Skeletal muscle satellite cell (primary cell): Measurements from ENCODE around the gene EEPD1.

Experiments used
- H3K27me3 ChIP-seq: 2 replicates; pipeline ENCODE4 v1.7.0; 2013; ENCODE audit warnings: low read length; ENCODE audit not compliant: control insufficient read depth, insufficient read depth
- H3K36me3 ChIP-seq: 2 replicates; pipeline ENCODE4 v1.7.0; 2013; ENCODE audit warnings: mild to moderate bottlenecking, control low read depth, low read length; ENCODE audit not compliant: insufficient read depth
- H3K4me1 ChIP-seq: 2 replicates; pipeline ENCODE4 v1.7.0; 2013; ENCODE audit warnings: low read length; ENCODE audit not compliant: control insufficient read depth, insufficient read depth
- H3K4me2 ChIP-seq: 2 replicates; pipeline ENCODE4 v1.7.0; 2013; ENCODE audit warnings: mild to moderate bottlenecking, low read length
- H3K4me3 ChIP-seq: 2 replicates; pipeline ENCODE4 v1.7.0; 2013; ENCODE audit warnings: low read length
- H3K9ac ChIP-seq: 2 replicates; pipeline ENCODE4 v1.7.0; 2013; ENCODE audit warnings: mild to moderate bottlenecking, low read depth, low read length, moderate library complexity
- H3K9me3 ChIP-seq: replicated peaks from 2 replicates; pipeline ENCODE4 v1.7.0; 2013; ENCODE audit warnings: mild to moderate bottlenecking, control low read depth, low read length

EEPD1 gene

DNA sequence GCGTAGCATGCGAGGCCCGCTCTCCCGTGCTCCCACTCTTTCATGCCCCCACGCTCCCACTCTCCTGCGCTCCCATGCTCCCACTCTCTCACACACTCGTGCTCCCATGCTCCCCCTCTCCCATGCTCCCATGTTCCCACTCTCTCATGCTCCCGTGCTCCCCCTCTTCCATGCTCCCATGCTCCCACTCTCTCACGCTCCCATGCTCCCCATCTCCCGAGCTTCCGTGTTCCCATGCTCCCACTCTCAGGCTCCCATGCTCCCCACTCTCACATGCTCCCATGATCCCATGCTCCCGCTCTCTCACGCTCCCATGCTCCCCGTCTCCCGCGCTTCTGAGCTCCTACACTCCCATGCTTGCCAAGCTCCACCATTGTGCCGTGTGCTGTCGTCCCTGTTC, 152.2 kb downstream of the EEPD1 start:
- Histone ChIP-seq H3K4me3 (no peak overlapping the region), H3K4me1 (peaks cover 23% of the 10 kb centered on the region)

DNA sequence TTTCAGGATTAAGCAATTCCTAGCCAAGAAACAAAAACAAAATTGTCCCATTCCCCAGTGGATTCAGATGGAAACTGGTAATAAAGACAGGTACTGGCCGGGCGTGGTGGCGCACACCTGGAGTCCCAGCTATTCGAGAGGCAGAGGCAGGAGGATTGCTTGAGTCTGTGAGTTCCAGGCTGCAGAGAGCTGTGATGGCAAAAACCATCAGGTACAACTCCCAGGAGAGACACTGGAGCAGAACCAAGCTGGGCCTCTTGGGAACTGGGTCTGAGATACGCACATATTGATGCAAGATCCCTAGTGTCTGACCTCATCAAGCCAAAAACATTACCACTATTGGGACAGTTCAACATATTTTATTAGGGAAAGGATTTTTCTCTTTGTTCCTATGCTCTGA, 152.6 kb downstream of the EEPD1 start:
- Histone ChIP-seq H3K4me1 (peaks cover 23% of the 10 kb centered on the region), H3K9ac (no peak overlapping the region)

More for the DNA sequence above, 152.2 kb downstream of the EEPD1 start:
- Histone ChIP-seq H3K9me3 (no peaks in the 10 kb centered on the region), H3K27me3 (peaks cover 3% of the 10 kb centered on the region), H3K9ac (no peak overlapping the region), H3K36me3 (no peaks in the 10 kb centered on the region), H3K4me2 (no peak overlapping the region)

DNA sequence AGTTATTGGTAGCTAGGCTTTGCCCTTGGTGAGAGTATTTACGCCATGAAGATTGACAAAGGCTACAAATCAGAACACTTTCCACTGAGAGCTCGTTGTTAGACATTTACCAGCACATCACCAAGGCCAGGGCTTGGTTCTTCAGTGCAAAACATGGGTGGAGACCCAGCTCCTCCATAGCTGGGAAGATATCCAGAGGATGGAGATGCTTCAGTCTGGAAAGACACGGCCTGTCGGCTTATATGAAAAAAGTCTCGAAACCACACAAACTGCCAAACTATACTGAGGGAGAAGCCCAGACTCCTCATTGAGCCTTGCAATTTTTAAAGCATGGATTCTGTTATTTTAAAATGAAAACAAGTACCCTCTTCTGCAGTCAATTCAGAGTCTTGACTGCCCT, 153.2 kb downstream of the EEPD1 start:
- Histone ChIP-seq H3K4me3 (no peak overlapping the region), H3K9ac (no peak overlapping the region), H3K4me1 (peaks cover 23% of the 10 kb centered on the region), H3K4me2 (no peak overlapping the region), H3K36me3 (no peaks in the 10 kb centered on the region), H3K27me3 (peaks cover 3% of the 10 kb centered on the region), H3K9me3 (no peaks in the 10 kb centered on the region)

More for the DNA sequence above, 152.6 kb downstream of the EEPD1 start:
- Histone ChIP-seq H3K9me3 (no peaks in the 10 kb centered on the region), H3K4me2 (no peak overlapping the region), H3K27me3 (peaks cover 3% of the 10 kb centered on the region), H3K4me3 (no peak overlapping the region), H3K36me3 (no peaks in the 10 kb centered on the region)

DNA sequence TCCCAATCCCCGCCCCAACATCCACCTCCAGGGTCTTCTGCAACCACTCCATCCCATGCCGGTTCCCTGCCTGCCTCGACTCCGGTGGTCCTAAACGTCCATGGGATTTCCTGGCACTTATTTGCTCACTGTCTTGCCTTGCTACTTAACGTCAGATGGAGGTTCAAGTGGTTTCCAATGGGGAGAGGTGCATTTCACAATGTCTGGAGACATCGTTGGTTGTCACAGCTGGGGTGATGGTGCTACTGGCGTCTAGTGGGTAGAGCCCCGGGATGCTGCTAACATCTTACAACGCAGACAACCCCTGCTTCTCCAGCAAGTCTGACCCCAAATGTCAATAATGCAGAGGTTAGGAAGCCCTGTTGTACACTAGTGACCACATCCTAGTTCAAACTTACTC, 153.7 kb downstream of the EEPD1 start:
- no peaks in the 10 kb centered on the region for H3K36me3 ChIP-seq
- peaks cover 23% of the 10 kb centered on the region for H3K4me1 ChIP-seq
- no peak overlapping the region for H3K9ac ChIP-seq
- peaks cover 3% of the 10 kb centered on the region for H3K27me3 ChIP-seq
- no peaks in the 10 kb centered on the region for H3K9me3 ChIP-seq
- no peak overlapping the region for H3K4me2 ChIP-seq
- no peak overlapping the region for H3K4me3 ChIP-seq

DNA sequence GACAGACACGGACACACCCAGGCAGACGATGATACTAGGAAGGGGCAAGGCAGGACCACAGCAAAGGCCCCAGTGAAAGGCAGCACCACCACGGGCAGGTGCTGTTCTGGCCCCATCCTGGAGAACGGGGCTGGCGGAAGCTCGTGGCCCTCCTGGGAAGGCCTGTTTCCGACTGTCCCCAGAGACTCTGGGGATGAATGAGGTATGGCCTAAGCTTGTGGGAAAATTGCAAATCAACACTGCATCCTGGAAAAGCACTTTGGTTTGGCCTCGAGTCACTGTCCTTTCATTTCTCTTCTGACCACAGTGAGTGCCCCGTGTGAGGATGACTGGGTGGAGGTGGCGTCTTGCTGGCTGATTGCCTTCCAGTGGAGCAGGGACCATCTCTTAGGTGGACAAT, 155.0 kb downstream of the EEPD1 start:
- Histone ChIP-seq H3K9ac (no peak overlapping the region), H3K4me1 (peaks cover 18% of the 10 kb centered on the region), H3K27me3 (peaks cover 3% of the 10 kb centered on the region), H3K36me3 (no peaks in the 10 kb centered on the region), H3K9me3 (no peaks in the 10 kb centered on the region), H3K4me2 (no peak overlapping the region), H3K4me3 (no peak overlapping the region)

DNA sequence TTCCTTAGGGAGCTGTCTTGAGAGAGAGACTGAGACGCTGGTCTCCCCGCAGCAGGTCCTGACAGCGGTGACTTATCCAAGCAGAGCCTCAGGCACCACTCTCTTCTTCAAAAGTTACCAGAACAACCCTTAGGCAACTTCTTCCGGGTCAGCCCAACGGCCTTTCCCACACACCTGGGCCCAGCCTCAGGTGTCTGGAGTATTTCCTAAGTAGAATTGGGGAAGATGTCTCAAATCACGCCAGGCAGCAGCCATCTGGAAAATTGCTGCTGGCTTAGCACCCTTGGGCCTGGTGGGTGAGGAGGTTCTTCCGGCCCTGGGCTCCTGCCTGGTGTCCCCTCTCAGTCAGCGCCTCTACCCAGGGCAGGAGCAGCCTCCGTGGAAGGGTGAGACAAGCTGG, 156.2 kb downstream of the EEPD1 start:
- peaks cover 6% of the 10 kb centered on the region for H3K4me1 ChIP-seq
- no peak overlapping the region for H3K4me3 ChIP-seq
- H3K36me3 ChIP-seq, result no peaks in the 10 kb centered on the region
- H3K9ac ChIP-seq, result no peak overlapping the region
- no peak overlapping the region for H3K4me2 ChIP-seq
- H3K27me3 ChIP-seq, result peaks cover 13% of the 10 kb centered on the region
- H3K9me3 ChIP-seq, result no peaks in the 10 kb centered on the region

DNA sequence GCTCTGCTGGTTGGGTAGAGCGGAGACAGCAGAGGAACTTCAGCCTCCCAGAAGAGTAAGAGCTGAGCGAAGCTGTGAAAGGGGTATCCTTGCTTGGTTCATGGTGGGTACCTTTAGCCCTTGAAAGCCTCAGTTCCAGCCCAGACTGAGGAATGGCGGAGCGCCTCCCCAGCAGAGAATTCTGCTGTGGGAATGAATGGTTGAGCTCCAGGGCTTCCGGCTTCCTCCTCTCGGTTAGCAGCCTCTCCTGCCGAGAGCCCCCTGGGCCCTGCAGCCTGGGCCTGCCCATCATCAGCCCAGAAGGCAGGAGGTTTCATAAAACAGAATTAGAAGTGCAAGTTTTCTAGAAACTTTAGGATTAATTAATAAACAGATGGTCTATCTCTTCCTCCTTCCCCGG, 156.7 kb downstream of the EEPD1 start:
- H3K4me2 ChIP-seq, result no peak overlapping the region
- no peak overlapping the region for H3K9ac ChIP-seq
- H3K27me3 ChIP-seq, result peaks cover 17% of the 10 kb centered on the region
- H3K4me1 ChIP-seq, result peaks cover 1% of the 10 kb centered on the region
- no peak overlapping the region for H3K4me3 ChIP-seq
- no peaks in the 10 kb centered on the region for H3K36me3 ChIP-seq
- no peaks in the 10 kb centered on the region for H3K9me3 ChIP-seq

DNA sequence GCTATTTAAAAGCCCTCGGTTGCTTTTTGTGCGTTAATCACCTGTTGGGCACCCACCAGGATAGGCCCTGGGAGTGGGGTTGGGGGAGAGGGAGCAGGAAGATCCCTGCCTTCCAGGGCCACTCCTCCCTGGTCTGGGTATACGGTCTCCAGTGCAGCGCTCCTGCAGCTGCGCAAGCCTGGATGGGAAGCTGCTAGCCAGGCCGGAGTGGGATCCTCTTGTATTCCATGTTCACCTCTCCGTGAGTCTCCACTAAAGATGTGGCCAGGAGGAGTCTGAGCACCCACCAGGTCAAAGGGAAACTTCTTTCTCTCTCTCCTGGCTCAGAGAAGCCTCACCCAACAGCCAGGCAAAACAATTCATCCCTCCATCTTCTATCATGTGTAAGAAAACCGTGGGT, 157.8 kb downstream of the EEPD1 start:
- no peaks in the 10 kb centered on the region for H3K4me1 ChIP-seq
- no peak overlapping the region for H3K4me3 ChIP-seq
- no peaks in the 10 kb centered on the region for H3K36me3 ChIP-seq
- peaks cover 18% of the 10 kb centered on the region for H3K27me3 ChIP-seq
- H3K4me2 ChIP-seq, result no peak overlapping the region
- H3K9ac ChIP-seq, result no peak overlapping the region
- H3K9me3 ChIP-seq, result no peaks in the 10 kb centered on the region

DNA sequence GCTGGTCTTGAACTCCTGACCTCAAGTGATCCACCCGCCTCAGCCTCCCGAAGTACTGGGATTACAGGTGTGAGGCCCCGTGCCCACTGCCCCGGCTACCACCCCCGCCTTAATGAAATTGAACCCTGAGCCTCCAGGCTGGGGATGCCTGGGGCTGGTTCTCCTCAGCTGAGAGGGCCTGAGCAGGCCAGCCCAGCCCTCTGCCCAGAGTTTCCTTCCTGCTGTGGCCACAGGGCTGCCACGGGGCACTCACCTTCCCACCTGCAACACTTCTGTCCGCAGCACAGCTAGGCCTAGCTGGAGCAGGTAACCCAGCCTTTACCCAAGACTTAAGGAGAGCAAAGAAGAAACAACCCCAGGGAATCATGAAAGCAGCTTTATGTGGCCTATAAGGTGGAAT, 158.5 kb downstream of the EEPD1 start:
- Histone ChIP-seq H3K9ac (no peak overlapping the region), H3K4me2 (no peak overlapping the region), H3K4me3 (no peak overlapping the region), H3K9me3 (no peaks in the 10 kb centered on the region), H3K36me3 (no peaks in the 10 kb centered on the region), H3K4me1 (no peaks in the 10 kb centered on the region), H3K27me3 (peaks cover 18% of the 10 kb centered on the region)

DNA sequence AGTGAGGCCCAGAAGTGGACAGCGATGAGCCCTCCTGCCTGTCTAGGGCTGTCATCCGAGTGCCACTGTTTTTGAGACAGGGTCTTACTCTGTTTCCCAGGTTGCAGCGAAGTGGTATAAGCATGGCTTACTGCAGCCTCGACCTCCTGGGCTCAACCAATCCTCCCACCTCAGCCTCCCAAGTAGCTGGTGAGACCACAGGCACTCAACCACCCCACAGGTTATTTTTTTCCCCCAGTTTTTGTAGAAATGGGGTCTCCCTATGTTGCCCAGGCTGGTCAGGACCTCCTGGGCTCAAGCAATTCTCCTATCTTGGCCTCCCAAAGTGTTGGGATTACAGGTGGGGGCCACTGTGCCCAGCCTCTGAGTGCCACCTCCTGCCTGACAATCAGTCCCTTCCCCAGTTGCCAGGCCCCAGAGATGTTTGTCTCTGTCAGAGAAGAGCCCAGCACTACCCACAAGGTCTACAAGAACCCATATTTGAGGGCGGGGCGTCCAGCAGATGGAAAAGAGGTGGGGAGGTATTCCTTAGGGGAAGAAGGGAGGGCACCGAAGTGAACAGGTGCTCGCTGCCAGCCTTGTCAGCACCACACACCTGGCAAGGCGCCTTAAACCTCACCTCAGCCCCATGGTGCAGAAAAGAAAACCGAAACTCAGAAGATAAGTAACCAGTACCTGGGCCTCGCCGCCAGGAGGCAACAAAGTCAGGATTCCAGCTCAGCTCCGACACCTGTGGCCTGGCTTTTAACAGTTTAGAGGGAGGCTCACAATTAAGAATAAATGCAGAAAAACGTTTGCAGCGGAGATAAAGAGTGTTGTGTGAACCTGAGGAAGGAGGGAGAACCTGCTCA, 159.2 kb downstream of the EEPD1 start:
- no peaks in the 10 kb centered on the region for H3K36me3 ChIP-seq
- H3K4me3 ChIP-seq, result no peak overlapping the region
- no peak overlapping the region for H3K9ac ChIP-seq
- H3K9me3 ChIP-seq, result no peaks in the 10 kb centered on the region
- H3K27me3 ChIP-seq, result peaks cover 18% of the 10 kb centered on the region
- H3K4me2 ChIP-seq, result no peak overlapping the region
- no peaks in the 10 kb centered on the region for H3K4me1 ChIP-seq

DNA sequence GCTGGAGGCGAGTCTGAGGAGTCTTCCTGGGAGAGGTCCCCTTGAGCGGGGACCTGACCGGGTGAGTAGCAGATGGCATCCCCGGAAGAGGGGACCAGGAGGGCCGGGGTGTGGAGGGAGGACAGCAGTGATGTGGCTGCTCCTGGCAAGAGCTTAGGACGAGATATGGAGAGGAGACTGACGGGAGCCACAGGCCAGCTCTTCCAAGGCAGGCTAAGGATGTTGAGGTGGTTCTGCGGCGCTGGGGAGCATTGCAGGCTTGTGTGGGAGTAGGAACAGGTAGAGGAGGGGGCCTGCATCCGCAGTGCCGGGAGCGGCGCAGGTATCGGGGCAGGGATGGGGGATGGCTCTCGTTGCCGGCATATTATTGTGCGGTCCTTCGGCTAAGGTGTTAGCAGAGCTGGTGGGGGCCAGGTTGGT, 159.9 kb downstream of the EEPD1 start:
- Histone ChIP-seq H3K4me2 (no peak overlapping the region), H3K27me3 (peaks cover 21% of the 10 kb centered on the region), H3K9me3 (no peaks in the 10 kb centered on the region), H3K4me1 (no peaks in the 10 kb centered on the region), H3K4me3 (no peak overlapping the region), H3K36me3 (no peaks in the 10 kb centered on the region), H3K9ac (no peak overlapping the region)

DNA sequence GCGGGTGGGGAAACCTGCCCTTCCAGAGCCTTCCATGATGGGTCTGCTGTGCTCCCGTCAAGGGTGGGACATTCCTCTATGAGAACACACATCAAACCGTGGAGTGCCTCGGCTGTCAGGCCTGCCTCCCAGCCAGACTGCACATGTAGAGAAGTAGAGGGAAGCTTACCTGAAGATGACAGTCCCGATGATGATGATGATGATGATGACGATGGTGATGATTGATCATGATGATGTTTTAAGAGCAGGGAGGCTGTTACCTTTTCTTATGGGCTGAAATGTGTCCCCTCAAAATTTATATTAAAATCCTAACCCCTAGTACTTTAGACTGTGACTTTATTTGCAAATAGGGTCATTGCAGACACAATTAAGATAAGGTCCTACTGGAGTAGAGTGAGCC, 160.6 kb downstream of the EEPD1 start:
- Histone ChIP-seq H3K4me3 (no peak overlapping the region), H3K36me3 (no peaks in the 10 kb centered on the region), H3K4me2 (no peak overlapping the region), H3K9ac (no peak overlapping the region), H3K9me3 (no peaks in the 10 kb centered on the region), H3K4me1 (no peaks in the 10 kb centered on the region), H3K27me3 (peaks cover 21% of the 10 kb centered on the region)
